Hippocampal formation (tissue), 2 donors: ENCODE results near the gene DRC1.

Experiments
- DNase-seq, 2 donors: peaks; one replicate each; lab custom pipeline; 2025; lab: John Stamatoyannopoulos, UW

DRC1 gene

DNA sequence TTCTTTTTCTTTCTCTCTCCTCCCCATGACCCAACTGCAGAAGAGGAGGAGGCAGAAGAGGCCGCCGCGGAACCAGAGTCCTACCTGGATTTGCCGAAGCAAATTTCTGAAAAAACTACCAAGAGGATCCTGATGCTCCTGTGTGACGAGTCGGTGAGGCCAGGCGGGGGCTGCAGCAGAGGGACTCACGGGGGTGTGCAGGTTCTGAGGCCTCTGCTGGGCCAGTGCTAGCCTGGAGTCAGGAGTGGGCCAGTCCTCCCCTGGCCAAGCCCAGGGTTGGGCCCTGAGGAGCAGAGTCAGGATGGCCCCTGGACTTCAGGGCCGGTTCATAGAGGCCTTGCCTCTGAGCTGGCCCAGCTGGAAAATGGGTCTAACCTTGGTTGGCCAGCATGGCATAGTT lies 46.9 kb downstream of the DRC1 start:
- no peak for DNase-seq

DNA sequence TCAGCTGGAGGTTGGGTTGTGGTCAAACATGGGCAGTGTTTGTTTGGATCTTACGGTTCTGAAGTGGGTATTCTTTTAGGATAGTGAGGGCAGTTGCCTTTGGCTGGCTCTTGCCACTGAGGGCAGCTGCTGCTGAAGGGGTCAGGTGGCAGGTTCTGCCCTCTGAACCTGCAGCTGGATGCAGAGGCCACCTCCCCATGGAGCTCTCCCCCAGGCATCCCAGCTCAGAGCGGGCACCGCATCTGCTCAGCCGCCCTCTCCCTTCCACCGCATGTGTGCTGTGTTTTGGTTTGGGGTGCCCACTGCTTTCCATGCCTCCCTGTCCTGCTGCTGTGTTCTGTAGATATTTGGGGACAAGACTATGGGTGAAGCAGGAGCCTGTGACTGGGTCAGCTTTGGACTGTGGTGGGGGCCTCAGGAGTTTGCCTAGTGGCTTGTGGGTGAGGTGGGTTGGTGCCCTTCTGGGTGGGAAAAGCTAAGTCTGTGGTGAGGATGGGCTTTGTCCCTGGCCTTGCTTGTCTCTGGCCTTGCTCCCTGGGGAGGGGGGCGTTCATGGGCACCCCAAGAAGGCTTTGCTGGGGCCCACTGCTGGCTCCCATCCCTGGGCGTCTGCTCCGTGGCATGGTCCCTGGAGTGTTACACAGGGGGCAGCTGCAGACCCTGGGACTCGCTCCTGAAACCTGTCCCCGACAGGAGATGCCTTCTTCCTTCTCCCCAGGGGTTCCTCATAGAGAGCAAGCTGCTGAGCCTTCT lies 47.7 kb downstream of the DRC1 start:
- no peak for DNase-seq

DNA sequence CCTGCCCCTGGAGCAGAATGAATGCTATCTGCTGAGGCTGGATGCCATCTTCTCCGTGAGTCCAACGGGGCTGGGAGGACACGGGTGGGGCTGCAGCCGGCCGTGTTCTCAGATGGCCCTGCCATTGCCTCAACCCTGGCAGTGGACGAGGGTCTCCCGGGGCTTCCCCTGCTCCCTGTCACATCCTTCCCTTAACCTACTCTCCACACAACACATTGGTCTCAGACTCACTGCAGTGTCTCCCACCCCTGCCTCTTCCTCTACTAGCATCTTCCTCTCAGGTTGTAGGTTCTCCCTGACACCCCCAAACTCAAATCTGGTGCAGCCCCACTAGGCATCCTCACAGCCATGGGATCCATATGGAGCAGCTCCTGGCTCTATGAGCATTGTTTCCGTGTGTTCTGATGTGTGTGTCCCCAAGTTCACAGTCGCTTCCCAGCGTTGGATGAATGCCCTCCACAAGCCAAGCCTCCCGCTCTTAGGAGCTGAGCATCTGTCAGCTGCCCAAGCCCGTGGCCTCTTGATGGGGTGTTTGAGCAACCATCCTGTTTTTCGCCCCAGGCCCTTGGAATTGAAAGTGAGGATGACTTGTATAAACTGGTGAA lies 48.4 kb downstream of the DRC1 start:
- DNase-seq: no peak

DNA sequence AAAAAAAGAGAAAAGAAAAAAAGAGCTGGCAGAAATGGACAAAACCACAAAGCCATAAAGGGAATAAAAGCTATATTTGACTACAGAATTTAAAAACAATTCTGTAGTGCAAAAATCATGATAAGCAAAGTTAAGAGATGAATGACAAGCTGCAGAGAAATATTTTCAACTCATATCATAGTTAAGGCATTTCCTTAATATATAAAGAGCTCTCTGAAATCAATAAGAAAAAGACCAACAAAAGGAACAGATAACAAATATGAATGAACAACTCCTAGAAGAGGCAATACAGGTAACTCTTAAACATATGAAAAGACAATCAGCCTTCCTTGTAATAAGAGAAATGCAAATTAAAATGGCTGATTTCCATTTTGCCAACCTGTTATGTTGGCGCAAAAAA lies 50.0 kb downstream of the DRC1 start:
- no peak for DNase-seq

DNA sequence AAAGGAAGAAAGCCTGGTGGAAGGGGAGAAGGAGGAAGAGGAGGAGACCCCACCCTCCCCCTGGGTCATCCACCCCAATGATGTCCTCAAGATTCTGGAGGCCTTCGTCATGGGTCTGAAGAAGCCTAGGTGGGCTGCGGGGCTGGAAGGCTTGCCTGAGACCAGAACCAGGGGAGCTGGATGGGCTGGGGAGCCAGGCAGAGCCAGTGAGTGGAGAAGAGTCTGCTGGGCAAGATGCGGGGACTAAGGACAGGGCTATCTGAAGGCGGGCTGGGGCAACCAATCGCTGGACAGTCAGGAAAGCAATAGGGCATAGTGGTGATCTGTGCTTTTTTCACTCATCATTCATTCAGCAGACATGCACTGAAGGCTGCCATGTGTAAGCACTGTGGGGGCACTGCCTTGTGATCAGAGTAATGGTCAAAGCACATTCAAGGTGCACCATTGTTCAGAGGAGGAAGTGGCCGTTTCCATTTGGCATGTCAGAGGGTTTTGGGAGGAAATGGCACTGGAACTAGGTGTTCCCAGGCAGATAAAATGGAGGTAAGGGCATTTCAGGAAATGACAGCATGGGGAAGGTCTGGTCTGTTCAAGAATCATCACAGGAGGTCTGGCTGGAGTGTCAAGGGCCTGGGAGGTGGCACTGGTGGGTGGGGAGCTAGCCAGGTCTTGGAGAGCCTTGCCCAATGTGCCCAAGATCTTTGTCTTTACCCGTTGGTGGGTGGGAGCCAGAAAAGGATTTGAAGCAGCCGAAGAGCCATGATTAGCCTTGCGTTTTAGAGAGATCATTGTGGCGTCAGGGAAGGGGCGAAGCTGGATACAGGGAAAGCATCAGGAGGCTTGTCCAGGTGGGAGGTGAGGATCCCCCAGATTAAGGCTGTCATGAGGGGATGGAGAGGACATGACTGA lies 52.0 kb downstream of the DRC1 start:
- DNase-seq: no peak

DNA sequence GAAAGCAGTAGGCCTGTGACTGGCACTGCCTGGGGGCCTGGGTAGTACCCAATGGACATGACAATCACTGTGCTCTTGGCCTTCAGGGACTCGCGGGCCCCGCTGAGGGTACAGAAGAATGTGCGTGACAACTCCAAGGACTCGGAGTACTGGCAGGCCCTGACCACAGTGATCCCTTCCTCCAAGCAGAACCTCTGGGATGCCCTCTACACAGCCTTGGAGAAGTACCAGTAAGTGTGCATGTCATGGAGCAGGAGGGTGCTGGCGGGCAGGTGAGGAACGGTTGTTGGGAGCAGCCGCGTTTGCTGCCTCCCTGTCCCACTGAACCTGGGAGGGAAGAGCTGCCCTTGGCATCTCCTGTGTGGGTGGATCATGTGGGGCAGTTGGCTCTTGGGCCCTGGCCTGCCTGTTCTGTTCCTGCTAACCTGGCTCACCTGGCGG lies 52.9 kb downstream of the DRC1 start:
- DNase-seq: no peak

DNA sequence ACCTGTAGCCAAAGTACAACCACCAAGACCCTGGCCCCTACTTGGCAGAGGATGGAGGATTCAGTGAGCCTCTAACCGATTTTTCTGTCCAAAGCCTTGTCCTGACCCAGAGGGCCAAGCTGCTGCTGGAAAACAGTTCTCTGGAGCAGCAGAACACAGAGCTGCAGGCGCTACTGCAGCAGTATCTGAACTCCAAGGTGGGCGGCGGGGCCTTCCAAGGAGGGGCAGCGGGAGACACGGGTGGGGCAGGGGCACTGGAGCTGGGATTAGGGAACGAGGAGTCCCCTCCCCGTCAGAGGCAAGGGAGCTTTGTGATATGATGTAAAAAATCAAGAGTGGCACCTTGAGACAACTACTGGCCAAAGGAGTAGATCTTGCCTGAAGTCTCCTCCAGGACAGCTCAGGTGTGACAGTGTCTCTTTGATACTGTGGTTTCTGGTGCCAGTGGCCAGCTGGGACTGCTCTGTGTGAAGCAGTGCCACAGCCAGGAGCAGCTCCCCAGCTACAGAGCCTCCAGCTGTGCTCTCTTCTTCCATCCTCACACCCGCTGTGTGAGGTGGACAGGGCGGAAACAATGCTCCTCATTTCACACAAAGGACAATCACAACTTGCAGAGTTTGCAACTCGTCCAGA lies 53.4 kb downstream of the DRC1 start:
- no peak for DNase-seq

DNA sequence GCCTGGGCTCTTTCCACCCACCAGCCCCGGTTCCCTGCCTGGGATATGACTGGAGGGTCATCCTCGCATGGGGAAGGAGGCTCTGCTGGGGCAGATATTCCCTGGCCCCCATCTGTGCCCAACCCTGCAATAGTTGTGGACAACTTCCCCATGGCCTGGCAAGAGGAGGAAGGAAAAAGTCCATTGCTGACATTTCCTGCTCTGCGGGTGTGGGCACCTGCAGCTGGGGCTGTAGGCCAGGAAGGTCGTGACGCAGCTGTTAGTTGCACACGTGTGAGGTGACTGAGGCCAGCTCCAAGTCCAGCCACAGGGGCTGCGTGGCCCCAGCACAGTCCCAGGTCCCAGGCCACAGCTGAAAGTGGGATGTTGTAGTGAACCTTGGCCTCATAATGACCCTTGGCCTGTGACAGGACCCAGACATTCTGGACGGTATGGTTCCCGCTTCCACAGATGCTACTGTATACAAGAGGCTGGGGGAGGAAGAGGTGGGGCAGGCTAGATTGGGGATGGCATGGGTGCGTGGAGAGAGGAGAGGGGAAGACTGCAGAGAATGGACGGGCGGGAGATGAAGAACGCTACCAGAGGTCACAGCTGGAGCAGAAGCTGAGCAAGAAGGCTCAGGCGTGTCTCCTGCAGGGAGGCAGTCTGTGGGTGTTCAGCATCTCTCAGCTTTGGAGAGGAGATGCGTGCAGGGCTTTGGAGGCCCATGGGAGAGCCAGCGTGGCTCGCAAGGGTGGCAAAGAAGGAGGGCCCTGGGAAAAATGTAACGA lies 54.1 kb downstream of the DRC1 start:
- DNase-seq: no peak

DNA sequence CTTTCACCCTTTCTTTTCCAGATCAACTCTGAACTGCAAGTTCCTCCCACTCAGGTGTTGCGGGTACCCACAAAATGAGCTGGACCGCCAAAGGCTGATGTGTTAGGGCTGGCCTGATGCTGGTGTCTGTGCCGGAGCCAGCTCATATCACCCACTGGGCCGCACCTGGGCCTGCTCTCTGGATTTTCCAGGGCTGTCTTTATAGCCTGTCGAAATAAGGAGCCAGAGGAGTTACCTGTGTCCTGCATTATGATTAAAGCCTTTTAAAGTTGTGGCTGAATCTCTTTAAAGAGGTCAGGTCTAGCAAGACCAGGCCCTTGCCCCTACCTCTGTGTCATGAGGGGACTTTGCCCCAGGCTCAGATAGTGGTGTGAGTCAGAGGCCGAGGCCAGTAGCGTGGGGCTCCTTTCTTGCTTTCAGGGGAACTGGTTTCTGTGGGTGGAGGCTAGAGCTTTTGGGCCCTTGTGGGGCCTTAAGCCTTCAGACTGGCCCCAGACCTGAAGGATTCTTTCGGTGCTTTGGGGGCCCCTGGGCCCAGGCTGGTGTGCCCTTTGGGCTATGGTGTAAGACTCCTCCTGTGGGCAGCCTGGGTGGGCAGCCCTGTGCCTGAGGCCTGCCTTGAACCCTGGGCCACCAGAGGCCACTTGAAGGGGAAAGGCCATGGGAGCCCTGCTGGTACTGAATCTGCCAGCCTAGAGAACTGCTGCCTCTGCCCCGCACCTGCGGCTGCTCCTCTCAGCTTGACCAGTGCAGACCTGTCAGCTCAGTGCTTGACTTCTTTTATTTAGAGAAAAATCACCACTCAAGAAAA lies 54.9 kb downstream of the DRC1 start:
- no peak for DNase-seq

DNA sequence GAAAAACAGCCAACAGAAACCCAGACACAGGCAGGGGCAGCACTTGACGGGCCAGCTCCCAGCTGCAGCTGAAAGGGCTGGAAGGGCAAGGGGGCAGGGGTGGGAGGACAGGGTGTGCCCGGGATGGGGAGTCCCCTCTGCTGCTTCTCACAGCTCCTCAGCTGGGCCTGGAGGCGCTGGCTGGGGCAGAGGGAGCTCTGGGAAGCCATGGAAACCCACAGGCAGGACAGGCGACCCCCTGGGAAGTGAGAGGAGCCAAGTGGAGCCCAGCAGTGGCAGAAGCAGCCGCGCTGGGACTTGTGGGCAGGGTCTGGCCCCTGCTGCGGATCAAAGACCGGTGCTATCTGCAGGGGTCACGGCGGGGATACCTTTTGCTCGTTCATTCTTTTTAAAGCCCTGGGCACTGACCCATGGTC lies 55.5 kb downstream of the DRC1 start:
- DNase-seq: no peak

DNA sequence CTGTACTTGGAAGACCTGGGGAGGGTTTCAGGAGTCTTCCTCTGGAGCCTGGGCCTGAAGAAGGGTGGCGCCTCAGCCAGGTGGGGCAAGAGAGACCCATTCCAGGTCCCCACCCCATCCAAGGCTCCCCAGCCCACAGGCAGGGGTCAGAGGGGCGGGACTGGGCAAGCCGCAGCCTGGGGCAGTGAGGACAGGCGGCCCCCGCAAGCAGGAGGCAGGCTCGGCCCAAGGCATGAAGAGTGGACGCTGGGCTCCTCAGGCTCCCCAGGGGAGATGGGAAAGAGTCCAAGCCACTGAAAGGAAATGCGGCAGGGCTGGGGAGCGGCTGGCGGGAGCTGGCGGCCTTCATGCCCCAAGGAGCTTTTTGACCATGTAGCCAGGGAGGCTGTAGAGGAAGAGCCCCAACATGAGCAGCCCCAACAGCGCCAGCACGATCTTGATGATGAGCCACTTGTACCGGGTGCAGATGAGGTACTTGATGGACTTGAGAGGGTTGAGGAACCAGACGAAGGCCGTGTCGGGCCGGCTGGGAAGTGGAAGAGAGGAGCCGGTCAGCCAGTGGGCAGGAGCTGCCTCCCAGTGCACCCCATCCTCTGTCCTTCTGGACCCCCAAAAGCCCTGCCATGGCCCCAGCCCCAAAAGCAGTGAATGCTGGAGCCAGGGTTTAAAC lies 56.1 kb downstream of the DRC1 start:
- DNase-seq: no peak

DNA sequence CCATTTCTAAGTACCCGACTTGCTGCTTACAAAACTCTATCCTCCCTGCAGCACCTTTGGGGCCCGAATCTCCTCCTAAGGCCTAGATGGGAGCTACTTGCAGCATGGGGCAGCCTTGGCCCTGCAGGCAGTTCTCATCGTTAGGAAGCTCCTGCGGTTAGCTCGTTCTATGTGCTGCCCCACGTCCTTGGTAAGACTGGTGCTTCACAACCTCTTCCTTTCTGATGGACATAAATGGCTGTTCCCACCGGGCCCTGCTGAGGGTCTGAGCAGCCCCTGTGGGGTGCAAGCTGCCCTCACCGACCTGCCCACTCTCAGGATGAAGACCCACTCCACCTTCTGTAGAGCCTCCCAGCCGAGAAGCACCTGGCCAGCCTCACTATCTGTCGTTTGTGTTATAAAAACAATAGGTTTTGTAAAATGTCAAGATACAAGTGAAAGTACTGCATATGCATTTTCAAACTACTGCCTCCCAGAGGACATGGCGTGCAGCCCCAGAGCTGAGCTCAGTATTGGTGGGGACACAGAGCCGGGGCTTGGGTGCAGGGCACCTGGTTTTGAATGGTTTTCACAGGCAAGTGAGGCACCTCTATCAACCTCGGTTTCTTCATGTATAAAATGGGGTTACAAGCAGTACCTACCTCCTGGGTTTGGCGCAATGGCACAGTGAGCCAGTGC lies 56.8 kb downstream of the DRC1 start:
- no peak for DNase-seq

DNA sequence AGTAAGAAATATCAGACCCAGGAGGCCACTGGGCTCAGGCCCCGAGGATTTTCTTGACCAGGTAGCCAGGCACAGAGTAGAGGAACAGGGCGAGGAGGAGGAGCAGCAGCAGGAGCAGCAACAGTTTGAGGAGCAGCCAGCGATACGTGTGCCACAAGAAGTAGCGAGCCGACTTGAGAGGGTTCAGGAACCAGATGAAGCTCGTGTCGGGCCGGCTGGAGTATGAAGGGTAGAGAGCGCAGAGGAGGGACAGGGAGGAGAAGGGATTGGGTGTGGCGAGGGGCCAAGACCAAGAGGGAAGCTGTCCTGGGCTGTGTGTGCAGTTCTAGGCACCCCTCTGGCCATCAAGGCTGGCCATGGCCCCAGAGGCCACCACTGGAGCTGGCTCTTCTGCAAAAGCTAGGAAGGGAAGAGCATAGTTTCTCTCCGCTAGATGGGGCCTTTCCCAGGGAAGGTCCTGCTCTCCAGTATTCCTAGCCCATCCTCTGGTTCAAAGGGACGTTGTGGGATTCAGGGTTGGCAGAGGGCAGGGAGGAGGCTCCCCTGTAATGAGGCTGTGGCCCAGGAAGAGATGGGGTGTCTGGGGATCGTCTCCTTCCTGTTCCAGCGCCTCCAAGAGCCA lies 58.4 kb downstream of the DRC1 start:
- DNase-seq: no peak

DNA sequence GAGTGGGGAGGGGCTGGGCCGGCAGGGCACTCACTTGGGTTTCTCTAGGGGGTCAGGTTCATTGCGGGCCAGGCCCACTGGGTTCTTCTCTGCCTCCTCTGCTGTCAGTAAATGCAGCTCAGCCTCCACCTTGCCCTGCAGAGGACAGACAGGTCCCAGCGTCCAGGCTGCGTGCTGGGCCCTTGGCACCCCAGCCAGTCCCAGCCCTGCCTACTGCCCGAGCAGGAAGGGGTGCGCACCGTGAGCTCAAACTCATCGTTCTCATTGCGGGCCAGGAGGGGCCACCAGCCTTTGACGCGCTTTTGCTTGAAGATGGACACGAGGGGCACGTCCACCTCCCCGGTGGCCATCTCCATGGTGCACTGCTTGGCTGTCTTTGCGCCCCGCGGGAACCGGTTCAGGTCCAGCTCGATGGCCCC lies 58.9 kb downstream of the DRC1 start:
- no peak for DNase-seq

DNA sequence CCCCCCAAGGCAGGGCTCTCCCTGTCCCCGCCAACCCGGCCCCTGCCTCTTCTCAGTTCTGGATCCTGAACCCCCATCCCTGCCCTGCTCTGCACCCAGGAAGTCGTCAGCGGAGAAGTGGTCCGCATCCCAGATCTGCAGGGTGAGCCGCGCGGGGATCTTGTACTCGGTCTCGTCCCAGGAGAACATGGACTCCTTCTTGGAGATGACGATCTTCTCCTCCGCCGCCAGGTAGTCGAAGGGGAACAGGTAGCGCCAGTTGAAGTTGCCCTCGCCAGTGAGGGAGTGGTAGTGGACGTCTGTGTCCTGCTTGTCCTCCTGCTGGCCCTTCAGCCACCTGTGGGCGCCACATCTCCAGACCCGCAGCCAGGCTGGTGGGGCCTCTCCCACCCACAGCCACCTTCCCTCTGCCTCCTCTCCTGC lies 59.9 kb downstream of the DRC1 start:
- no peak for DNase-seq

DNA sequence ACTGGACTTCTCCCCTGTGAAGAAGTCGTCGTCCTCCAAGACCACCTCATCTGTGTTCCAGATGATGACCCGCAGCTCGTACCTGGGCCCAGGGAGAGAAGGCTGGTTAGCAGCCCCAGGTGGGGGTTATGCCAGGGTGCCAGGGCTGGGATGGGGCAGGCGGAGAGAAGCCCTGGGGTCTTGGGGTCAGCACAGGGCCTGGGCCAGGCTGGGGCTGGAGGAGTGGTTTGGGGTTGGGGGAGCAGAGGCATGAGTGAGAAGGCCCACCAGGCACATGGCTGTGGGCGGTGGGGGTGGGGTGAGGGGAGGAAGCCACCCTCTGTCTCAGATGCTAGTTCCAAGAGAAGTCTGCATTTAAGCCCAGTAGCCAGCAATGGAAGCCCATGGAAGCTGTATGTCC lies 60.4 kb downstream of the DRC1 start:
- DNase-seq: no peak

DNA sequence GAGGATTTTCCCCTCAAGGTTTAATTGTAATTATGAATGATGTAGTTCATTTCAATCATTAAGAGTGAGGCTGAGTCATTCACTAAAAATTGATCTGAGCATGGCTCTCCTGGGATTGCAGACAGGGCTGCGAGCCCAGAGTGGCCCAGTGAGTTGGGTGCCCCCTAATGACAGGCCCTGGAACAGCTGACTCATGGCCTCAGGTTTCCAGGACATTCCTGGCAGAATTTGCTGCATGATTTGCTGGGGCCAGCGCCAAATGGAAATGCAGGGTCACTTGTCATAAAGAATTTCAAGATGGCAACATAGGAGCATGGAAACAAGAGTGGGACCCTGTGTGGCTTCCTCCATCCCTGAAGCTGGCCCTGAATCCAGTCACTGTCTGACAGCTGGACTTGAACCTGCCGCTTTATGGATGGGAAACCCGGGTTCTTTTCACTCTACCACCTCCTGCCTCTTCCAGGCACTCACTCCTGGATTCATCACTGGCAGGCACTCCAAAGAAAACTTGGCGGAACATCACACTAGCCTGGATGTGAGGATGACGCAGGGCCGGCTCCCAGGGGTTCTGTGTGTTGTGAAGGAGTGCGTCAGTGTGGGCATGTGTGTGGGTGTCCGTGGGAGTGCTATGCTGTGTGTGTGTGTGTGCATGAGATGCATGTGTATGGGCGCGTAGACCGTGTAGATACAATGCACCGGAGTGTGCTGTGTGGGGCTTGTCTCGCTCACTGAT lies 61.0 kb downstream of the DRC1 start:
- DNase-seq: no peak
